ELR (cell line): ENCODE data around the gene RNF115.
"Not testable (repeated sequence)": the region's sequence is repeated elsewhere in the genome, so short reads cannot be mapped to it uniquely, and the experiment has no call there.

Source experiments
- DNase-seq: peaks from one replicate; pipeline ENCODE4 v3.0.0-alpha.2; 2015; ENCODE audit warnings: low read depth

RNF115 gene

GRCh38 chr1:145827966-145828365 is 4.1 kb upstream of the RNF115 start:
- no peak for DNase-seq

DNA sequence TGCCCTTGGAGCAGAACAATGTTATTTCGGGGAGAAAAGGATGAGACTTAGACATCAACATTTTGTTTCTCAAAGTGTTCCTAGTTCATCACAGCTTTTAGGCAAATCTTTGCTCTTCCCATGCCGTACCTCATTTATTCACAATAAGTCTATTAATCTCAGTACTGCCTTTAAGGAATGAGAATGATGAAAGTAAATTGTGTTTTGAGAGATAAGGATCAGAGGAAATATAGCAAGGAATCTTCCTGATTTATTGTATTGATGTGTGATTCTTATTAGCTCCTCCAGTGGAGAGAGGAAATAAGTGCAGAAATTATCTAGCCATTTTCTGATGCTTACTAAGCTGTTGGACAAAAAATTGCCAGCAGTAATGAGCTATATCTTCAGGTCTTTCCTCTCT is 2.1 kb upstream of the RNF115 start:
- peak; percentile 37 for DNase-seq

DNA sequence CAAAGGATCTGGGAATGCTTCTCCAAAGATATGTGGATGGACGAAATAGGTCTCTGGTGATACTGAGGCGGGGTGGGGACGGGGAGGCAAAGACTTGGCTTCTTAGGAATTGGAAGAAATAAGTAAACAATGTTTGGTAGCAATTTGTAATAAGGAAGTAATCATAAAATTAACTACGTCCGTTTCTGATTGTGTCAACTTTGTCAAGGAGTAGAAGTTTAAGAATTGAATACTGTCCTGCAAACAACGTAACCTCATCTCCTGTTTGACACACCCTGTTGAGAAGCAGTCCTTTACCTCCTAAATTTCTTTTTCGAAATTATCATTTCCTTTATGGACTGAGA is 576 bp upstream of the RNF115 start:
- peak; percentile 14 for DNase-seq

DNA sequence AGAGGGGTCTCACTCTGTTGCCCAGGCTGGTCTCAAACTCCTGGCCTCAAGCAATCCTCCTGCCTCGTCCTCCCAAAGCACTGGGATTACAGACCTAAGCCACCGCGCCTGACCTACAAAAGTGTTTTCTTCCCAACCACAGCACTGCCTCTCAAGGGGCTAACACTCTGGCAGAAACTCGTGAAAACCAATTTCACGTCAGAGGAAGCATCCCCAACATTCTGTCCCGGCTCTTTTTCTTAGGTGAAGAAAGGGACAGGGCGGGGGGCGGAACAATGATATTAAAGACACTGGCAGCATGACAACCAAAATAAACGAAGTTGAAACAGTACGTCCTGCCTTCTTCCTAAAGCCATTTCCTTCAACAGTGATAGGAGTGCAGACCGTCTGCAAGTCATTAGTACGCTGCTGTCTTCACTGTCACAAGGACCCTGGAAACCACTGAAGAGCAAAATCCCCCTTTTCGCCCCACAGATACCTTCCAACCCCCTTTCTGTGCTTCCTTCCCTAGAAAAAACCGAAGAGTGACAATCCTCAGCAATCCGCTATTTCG is 1.0 kb downstream of the RNF115 start:
- DNase-seq: not testable (repeated sequence)

- peak; percentile 66 for DNase-seq
These were observed 5.8 kb downstream of the RNF115 start for GRCh38 chr1:145818095-145818494.

DNA sequence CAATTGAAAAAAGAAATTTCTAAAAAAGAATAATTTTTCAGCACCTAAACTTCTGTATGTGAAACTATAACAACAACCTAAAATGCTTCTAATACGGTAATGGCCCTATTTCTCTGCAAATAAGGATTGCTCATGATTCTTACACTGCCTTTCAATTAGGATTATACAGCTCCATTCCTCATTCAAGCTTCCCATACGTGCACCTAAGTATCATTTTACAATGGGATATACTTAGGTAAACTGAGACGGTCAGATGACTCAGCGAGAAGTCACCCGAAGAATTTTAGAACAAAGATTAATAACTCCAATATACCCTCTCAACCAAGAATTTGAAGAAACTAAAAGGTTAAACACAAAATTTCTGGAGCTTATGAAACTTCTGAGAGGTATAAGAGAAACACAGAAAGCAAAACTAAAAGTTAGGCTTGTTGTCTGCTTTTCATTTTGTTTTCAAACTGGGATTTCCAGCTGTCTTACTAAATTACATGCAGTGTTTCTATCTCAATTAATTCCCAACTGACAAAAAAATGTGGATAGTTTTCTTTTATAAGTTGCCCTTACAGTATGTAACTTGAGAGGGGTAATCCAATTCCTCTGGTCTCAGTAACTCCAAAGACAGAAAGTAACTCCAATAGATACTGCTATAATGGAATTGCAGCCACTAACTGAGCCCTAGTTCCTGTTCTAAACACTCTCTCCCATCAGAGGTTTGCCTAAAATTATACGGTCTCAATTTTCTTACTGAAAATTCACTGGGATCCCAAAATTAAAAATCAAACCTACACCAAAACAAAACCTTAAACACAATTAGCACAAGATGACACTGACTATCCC is 10.7 kb downstream of the RNF115 start:
- not testable (repeated sequence) for DNase-seq

GRCh38 chr1:145806844-145807243 is 17.1 kb downstream of the RNF115 start:
- DNase-seq: no peak

- no peak for DNase-seq
These were observed 17.5 kb downstream of the RNF115 start for GRCh38 chr1:145806408-145806807.

- no peak for DNase-seq
These were observed 18.8 kb downstream of the RNF115 start for GRCh38 chr1:145805057-145805456.

GRCh38 chr1:145804235-145805045 is 19.5 kb downstream of the RNF115 start:
- DNase-seq: no peak

DNA sequence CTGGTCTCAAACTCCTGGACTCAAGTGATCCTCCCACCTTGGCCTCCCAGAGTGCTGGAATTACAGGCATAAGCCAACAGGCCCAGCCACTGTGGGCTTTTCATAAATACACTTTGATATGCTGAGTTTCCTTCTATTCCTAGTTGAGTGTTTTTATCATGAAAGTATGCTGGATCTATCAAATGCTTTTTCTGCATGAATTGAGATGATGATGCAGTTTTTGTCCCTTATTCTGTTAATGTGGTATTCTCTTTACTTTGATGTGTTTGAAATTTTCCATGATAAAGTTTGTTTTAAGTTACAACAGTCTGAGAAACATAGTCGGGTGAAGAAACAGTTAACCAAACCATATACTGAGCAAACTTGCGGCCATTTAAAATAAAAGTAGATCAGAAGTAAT is 24.1 kb downstream of the RNF115 start:
- no peak for DNase-seq

GRCh38 chr1:145796753-145797152 is 27.1 kb downstream of the RNF115 start:
- DNase-seq: no peak

DNA sequence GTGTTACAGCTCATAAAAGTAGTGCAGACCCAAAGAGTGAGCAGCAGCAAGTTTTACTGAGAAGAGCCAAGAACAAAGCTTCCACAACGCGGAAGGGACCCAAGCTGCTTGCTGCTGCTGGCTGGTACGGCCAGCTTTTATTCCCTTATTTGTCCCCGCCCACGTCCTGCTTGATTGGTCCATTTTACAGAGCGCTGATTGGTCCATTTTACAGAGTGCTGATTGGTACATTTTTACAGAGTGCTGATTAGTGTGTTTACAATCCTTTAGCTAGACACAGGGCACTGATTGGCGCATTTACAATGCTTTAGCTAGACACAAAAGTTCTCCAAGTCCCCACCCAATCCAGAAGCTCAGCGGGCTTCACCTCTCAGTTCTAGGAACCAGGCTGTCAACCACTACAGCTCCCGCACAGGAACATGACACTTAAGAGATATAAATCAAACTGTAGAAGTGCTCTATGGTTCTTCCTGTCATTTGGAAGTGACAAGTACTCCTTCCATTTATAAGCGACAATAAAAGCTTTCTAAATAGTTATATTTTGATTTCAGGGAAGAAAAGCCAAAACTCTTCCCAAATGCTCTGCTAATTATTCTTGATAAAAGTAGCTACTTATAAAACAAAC is 28.5 kb downstream of the RNF115 start:
- DNase-seq: no peak

DNA sequence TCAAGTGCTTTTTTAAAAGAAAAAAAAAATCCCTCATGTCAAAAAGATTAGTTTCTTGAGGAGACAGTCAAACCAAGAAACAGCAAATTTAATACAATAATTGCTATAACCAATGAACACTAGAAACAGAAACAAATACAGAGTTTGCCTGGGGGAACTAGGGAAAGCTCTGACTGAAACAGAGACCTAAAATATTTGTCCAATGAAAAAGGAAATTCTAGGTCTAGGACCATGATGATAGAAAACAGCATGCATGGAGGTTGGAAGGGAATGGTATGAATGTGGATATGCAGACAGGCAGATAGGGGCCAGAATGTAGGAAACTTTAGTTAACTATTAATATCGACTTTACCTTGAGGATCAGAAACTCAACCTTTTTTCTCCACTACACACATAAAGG is 31.4 kb downstream of the RNF115 start:
- DNase-seq: no peak

DNA sequence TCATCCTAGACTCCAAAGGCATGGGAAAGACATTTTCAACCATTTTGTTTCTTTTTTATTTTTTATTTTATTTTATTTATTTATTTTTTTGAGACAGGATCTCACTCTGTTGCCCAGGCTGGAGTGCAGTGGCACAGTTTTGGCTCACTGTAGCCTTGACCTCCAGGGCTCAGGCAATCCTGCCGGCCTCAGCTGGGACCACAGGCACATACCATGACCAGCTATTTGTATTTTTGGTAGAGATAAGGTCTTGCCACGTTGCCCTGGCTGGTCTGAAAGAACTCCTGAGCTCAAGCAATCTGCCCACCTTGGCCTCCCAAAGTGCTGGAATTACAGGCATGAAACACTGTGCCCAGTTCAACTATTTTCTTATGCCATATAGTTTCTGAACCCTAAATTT is 32.0 kb downstream of the RNF115 start:
- not testable (repeated sequence) for DNase-seq

DNA sequence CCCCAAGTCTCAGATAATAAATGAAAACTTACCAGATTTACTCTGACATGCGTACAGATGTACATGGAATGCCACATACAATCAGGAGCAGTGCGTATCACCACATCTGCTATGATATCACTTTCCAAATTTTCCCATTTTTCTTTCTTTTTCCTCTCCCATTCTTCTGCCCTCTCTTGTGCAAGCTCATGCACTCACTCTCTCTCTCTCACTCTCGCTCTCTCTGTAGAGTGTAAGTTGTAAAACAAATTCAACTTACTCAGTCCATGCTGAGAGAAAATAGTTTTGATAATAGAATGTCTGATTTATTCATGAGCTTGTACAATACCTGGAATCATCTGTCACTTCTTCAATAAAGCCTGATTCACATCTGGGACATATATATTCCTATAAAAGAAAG is 35.3 kb downstream of the RNF115 start:
- DNase-seq: no peak

DNA sequence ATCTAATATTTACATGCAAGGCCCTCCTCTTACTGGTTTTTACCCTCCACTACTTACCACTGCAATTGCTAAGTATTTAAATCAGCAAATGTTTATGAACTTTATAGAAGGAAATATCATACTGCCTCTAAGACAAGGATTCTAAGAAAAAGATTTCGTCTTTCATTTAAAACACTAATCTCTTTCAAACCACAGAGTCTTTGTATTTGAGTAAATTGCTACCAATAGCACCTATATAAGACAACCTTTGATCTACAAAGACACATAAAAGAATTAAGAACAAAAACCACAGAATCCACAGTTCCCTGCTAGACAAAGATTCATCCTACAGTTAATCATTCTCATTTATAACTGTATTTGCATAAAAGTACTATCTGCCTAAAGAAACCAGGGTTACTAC is 37.6 kb downstream of the RNF115 start:
- DNase-seq: no peak

- peak; percentile 6 for DNase-seq
These were observed 38.3 kb downstream of the RNF115 start for GRCh38 chr1:145785547-145785946.

DNA sequence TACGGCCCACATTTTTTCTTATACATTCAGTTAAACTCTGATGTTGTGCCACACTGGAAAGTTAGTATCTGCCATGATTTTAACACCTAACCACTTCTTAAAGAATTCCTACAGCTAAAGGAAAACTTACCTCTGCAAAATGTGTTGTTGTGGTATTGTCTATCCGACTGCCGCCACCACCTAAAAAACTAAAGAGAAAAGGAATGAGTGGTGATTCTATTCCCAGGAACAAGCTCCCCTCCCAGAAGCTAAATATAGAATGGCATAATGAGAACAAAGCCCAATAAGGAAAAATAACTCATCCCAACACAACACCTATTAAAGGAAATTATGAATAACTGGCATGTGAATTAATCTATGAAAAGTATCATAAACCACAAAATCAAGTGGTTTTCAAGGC is 39.5 kb downstream of the RNF115 start:
- no peak for DNase-seq

DNA sequence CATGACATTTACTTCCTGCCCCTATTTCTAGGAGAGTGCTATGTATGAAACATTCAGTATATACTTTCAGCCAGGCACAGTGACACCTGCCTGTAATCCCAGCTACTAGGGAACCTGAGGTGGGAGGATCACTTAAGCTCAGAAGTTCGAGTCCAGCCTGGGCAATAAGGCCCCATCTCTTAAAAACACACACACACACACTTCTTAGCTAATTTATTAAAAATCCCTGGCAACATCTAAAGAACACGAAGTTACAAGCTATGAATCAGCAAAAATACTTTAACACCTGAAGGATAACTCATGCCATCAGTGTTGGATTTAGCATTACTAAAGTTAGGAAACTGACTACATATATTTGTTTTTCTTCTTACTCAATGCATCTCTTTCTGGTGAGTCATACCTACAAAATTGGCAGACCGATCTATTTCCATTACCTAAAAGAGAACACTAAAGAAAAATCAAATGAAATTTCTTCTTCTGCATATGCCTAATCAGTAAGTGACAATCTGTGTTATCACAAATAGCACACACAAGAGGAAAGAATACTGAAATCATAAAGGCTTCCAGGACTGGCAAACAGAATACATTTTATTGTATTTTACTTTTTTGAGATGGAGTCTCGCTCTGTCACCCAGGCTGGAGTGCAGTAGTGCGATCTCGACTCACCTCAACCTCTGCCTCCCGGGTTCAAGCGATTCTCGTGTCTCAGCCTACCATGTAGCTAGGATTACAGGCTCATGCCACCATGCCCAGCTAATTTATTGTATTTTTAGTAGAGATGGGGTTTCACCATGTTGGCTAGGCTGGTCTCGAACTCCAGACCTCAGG is 41.4 kb downstream of the RNF115 start:
- DNase-seq: peak; percentile 92

GRCh38 chr1:145778146-145778540 is 45.8 kb downstream of the RNF115 start:
- no peak for DNase-seq
